NCI-H748 treated with DMSO at 0.1 percent for 48 hours (cell line): Measurements from ENCODE around the gene GPR141.

Source experiments
- DNase-seq: peaks from one replicate; lab custom pipeline; 2025; lab: John Stamatoyannopoulos, UW

GPR141 gene

DNA sequence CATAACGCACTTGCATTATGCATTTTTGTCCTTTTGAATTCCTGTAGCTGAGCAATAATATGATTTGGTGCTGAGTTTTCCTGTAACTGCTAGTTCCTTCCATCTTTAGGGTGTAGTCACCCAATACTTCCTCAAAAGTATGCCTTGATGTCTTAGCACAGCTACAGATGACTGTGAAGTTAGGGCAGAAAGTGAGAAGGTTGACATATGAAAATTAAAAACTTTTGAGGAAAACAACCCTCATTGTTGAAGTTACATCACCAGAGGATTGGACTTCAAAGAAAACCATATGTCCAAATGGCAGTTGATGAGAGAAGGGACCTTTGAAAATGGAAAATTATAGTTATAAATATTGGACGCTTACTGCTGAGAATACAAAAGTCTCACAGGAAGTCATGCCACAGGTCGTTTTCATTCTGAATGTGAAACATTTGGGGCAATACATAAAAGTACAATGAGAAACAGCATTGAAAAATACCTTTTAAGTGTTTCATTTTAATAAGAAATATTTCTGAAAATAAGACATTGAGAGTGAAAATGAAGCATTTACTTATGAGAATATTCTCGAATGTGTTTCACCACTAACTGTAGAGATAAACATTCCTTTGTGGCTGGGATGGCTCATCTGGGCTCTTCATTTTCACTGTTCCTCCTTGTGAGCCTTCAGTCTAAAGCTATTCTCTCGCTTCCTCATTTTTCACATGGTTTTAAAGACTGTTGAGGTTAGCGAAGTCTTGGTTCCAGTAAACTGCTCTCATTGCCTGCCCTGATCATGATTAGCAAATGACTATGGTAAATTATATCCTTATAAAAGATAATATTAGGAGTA, 103.4 kb downstream of the GPR141 start:
- DNase-seq = no peak
